Amygdala (tissue), 56 donors: ENCODE results near the gene COBLL1.

ENCODE experiments used
- DNase-seq, 56 donors: peaks; one replicate each; lab custom pipeline; 2025; lab: John Stamatoyannopoulos, UW

Gene COBLL1

DNA sequence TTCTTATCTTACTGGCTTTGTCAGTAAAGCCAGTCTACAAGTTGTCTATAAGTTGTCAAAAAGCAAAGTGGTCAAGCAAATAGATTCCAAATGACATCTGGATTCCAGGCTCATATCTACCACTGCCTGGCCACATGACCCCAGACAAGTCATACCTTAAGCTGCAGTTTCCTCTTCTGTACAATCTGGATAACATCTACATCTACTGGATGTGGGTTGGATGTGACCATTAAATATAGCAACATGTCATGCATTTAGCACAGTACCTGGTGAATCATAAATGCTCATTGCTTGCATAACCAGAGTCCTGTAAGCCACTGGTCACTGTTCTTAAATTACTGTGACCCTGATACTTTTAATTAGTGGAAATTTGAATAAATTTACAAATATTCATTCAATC is 16.8 kb downstream of the COBLL1 start:
- no peak for DNase-seq

DNA sequence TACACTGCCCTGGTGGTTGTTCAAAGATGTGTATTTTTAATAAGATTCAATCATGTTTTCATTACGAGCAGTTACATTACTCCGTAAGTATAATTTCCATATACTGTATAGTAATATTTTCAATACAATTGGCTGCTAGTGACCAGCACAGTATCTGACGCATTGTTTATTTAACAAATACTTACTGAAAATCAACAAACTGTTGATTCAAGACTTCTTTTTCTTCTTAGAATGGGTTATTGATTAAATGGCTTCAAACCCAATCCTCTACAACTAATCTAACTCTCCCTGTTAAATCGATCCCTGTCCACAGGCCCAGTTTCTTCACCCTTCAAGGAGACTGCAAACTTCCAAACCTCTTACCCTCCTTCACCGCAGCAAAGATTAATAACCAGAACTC is 18.5 kb downstream of the COBLL1 start:
- no peak for DNase-seq

DNA sequence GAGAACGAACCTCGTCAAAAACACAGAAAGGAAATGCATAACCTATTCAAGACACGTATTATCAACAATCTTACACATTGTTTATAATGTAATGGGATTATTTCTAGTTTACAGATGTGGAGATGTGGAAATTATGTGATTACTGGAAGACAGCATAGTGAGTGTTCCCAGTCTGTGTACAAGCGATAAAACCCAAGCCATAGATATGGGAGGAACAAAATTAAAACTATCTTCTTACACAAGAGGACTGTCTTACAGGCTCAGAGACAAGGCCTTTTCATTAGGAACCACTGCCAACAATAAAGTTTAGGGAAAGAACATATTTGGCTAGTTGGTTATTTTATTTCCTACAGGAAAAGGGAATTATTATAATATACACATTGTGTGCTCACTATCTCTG is 20.3 kb downstream of the COBLL1 start:
- DNase-seq = no peak

DNA sequence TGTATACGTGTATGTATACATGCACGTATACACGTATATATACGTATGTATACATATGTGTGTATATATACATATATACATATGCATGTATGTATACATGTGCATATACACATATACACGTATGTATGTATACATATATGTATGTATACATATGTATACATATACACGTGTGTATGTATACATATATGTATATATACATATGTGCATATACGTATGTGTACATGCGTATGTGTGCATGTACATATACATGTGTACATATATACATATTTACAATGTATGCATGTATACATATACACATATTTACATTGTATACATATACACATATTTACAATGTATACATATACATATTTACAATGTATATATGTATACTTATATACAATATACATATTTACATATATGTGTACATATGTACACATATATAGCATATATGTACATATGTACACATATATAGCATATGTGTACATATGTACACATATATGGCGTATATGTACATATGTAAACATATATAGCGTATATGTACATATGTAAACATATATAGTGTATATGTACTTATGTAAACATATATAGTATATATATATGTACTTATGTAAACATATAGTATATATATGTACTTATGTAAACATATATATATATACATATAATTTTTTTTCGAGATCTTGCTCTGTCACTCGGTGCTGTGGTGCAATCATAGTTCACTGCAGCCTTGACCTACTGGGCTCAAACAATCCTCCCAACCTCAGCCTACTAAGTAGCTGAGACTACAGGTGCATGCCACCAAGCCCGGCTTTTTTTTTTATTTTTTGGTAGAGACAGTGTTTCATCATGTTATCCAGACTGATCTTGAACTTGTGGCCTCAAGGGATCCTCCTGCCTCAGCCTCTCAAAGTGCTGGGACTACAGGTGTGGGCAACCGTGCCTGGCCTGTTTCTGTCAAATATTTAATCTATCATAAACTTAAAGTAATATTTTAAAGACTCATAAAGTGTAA is 23.2 kb downstream of the COBLL1 start:
- no peak for DNase-seq

DNA sequence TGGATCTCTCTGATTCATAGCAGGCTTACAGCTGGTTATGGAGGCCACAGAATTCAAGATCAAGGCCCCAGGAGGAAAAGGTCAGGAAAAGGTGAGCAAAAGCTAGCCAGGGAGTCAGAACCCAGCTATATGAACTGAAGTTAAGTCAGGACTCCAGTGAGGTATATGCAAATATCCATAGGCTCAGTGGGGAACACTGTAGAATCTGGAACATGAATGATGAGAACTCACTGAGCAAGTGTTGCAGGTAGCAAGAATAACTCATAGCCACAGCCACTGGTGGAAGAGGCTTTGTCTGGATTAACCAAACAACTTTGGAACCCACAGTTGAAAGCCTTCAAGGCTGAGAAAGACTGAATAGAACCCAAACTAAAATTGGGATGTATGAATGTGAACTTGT is 24.7 kb downstream of the COBLL1 start:
- no peak for DNase-seq

DNA sequence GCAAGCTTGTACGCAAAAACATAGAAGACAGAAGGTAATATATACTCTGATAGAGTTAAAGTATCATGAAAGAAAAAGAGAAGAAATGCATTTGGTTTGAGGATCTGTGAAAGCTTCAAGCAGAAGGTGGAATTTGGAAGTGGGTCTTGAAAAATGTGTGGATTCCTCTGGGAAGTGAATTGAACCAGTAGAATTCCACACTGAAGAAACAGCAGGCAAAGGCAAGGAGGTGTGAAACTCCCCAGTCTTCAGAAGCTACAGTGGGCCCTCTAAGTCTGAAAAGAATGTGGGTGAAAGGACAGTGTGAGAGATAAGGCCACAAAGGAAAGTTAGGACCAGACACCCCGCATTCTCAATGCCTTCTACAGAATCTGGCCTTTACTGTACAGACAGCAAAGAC is 25.6 kb downstream of the COBLL1 start:
- DNase-seq = no peak

DNA sequence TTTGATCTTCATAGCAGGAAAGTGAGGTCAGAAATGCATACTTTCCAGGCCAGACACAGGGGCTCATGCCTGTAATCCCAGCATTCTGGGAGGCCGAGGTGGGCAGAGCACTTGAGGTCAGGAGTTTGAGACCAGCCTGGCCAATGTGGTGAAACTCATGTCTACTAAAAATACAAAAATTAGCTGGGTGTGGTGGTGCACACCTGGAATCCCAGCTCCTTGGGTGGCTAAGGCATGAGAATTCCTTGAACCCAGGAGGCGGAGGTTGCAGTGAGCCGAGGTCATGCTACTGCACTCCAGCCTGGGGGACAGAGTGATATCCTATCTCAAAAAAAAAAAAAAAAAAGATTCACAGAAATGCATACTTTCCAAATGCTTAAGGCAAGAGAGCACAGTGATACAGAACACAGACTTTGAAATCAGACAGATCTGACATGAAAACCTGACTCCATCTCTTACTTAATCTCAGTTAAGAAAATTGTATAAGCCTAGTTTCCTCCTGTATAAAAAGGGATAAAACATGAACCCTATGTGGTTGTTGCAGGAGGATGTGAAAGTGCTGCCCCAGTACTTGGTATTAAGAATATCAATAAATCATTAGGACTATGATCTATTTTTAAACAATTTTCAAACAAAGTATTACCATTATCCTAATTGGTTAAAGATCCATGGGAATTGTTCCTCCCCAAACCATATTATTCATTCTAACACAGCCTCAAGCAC is 26.4 kb downstream of the COBLL1 start:
- DNase-seq = no peak

DNA sequence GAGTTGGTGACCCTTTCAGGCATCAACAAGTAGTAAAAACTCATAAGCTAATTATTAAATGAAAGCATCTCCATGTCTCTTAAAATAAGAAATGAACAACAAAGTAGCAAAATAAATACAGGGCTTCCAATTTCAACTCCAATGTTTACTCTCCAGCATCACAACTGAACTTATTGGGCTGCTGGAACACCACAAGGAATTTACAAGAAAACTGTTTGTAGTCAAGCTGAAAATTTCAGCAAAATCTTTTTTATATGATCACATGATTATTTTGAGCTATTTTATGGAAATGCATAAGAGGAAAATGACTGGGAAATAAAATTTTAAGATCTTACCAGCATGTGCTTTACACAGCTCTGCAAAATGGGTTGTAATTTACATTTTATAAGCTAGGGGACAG is 28.1 kb downstream of the COBLL1 start:
- no peak for DNase-seq

DNA sequence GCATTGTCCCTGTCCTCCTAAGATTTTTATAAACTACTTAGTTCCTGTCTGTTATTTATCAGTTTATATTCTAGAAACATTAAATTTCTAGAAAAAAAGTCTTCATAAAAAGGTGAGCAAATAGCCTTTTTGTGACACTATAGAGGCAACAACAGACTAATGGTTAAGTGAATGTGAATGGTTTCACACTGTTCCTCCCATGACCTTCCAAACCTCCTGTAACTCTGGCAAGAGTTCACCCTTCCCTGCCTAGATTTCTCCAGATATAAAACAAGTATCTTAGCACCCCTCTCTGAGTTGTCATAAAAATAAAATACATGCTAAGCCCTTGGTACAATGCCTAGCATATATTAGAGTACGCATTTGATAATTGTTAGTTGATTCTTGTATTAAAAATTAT is 29.2 kb downstream of the COBLL1 start:
- no peak for DNase-seq

DNA sequence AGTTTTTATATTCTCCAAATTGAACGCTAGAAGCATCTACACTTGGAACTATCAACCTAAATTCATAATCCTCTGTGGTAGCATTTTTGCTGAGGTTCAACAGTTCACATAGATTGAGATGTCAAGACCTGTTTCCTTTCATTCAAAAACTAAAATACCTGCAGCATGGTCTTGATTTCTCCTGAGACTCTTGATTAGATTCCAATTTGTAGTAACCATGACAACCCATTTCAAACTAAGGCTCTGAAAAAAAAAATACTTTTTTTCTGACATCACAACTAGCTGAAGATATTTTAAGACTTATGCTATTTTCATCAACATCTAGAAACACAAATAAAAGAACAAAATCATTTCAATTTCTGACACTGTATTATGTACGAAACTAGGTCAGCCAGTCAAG is 29.8 kb downstream of the COBLL1 start:
- DNase-seq = no peak

DNA sequence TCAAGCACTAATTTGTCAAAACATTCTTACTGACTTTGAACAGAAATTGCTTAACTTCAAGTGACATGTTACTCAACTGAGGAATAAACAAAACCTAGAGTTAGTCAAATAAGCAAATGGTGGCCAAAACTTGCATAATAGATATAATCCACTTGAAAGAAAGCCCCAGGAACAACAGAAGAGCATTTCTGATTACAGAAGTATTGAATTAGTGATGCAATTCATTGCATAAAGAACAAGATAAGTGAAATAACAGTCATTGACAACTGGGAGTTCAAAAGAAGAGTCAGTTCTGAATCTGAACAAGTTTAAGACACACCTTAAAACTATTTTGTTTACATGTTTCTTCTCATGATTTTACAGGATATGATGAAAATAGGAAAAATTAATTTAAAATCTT is 30.8 kb downstream of the COBLL1 start:
- no peak for DNase-seq

DNA sequence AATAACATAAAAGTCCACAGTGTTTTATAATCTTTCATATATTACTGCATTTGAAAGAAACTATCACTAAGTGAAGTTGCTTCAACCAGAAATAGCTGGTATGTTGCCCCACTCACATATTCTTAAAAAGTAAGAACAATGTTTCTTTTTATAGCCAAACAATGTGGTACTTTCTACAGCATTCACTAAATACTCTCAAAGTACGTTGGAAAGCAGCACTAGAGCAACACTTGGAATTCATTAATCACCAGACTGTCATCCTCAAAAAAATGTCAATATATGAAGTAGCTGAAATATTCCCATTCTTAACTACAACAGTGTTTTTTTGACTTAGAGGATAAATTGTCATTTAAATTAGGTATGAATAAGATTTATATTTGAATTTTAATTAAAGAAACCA is 32.8 kb downstream of the COBLL1 start:
- no peak for DNase-seq

DNA sequence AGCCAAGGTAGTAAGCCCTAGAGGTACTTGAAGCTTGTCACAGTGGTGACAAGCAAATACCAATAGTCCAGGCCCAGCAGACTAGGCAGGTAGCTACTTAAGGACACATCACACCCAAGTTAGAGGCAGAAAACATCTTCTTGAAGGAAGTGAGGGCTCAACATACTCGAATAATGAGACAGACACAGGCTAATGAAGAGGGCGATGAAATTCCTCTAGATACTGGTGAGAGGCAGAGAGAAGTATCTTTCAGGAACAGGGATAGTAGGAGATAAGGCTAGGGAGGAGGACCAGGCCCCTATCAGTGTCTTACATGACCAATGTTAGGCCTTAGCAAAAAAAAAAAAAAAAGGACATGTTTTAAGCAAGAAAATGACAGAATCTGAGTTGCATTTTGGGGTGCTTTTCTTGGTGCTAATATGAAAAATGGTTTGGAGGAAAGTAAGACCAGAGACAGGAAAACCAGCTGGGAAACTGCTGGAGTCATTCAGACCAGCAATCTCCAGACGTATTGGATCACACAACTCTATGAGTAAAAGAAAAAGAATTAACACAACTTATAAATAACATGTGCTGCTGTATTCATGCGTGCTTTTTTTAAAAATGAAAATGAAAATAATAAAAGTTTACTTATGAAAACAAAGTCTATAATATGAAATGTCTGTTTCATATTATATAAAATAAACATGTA is 37.7 kb downstream of the COBLL1 start:
- no peak for DNase-seq

DNA sequence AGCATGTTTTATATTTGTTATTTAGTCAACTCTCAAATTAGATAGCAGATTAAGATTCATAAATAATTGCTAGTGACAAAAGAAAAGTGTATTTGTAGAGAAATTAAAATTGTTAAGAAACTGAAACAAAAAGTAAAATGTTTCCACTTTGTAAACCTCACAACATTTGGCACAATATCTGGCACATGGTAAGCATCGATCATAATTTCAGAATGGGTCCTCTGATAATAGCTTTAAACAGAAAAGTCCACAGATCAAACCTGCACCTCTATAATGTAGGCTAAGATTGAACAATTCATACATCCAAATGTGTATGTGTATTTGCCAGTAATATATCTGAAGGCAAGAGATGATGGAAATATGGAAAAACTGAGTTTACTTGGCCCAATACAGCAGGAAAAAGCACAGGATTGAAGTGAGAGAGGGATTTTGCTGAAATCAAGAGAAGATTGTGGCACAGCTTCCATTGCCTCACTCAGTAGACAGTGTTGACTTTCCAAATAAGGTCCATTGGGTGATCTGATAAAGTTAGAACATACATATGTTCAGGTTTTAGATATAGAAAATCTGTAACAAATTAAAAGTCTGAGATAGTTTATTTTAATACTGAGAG is 39.4 kb downstream of the COBLL1 start:
- no peak for DNase-seq

DNA sequence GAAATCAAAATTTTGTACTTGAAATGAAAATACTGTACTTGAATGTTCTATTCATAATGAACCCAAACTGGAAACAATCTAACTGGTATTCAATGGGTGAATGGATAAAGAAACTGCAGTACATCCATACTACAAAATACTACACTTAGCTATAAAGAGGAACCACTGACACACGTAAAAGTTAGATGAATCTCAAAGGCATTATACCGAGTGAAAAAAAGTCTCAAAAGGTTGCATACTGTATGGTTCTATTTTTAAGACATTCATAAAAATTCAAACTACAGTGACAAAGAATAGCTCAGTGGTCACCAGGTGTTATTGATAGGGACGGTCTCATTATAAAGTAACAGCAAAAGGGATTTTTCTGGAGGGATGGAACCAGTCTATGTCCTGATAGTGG is 41.1 kb downstream of the COBLL1 start:
- no peak for DNase-seq

DNA sequence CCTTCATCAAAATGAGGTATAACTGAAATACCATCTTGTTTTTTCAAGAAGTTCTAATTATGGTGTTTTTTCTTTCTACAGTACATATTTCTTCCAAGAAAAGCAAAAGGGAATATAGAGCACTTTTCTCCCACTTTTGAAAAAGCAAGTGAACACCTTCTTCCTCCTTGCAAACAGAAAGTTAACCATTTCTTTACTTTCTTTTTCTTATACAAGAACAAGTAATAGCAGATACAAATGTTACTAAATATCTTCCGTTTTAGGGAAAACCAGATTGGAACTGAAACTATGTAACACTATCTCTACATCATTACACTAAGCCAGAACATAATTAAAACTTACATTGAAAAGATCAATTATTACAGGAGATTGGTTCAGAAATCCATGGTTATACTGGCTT is 44.0 kb downstream of the COBLL1 start:
- no peak for DNase-seq

DNA sequence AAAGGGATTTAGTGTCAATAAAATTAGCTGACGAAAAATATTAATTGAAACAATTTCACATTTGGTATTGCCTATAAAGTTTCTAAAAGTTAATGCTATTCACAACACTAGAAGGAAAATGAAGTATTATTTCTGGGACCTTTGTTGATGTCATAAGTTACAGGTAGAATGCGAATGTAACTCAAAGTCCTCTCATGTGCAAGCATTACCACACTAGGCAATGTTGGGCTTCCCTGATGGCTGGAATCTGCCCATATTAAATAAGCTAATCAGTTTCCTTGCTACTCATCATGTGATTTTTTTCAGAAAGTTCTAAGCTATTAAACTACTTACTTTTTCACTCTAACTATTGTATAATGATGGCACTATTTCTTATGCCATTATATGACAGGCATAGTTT is 44.6 kb downstream of the COBLL1 start:
- no peak for DNase-seq

DNA sequence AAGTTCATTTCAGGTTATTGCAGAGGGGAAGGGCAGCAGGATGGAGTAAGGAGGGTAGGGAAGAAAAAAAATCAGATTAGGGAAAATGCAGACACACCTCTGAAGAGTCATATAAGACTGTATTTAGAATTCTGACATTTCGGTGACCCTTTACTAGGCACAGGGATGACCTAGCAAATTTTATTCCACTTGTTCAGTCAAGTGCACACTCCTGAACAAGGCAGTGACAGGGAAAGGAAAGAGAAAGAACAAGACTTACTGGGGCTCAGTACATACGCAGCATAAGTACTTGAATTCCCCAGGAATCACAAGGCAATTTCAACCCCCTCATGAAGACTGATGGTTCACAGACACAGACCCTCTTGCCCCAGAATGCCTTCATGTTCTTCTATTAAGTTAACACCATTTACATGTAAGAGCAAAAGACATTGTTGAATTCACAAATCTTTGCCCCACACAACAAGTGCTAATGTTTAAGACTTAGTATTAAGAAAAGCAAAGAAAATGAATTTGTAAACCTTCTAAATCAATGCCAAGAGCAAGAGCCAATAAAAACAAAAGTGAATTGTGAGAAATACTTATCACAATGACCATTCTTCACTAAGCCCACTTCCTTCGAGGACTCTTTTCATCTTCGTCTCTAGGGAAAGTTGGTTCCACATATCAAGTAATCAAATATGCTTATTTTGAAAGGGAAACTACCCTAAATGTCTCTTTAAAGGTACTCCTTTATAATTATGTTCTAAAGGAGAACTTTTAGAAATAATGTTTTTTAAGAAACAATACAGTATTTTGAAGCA is 47.0 kb downstream of the COBLL1 start:
- no peak for DNase-seq

DNA sequence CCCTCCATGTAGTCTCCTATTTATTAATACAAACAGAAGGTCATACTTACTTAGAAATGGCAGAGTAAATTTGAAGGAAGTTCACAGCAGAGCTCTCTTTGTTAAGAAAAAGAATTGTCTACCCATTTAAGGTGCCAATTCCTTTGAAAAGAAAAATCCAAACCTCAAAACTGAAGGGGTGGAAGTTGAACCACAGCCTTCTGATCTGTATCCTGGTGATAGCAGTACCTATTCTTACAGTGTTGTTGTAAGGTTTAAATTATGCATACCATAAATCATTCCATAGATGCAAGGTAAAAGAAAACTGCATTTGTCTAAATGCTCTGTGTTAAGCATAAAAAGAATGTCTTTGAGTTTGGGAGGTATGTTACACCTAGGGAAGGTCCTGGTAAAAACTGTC is 47.6 kb downstream of the COBLL1 start:
- DNase-seq = no peak

DNA sequence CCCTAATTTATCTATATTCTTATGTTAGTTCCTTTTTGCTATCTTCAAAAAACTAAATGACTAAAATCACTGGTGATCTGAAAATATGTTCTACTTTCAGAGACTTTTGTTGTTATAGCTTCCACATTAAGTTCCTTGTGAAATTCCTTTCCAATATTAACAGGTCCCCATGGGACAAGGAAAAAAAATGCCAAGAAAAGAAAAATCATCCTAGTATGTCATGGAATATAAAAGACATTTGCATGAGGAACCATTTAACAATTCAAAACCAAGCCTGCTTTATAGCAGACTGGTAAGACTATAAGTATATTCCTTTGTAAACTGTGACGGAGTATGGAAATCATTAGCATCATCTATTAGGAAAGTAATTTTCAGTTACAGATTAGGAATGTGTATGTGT is 48.1 kb downstream of the COBLL1 start:
- DNase-seq = no peak
